ENCODE measurements around the gene RCAN1. TPM values are rescaled to one million over a fixed set of nuclear protein-coding genes. Genes with fewer than 3 reads are reported as not detected.

The RCAN1 gene
- total and polyA plus RNA-seq, 2 of the 13 experiments (the other 11 are each of a cell fraction or from before 2014, with no cell fraction given), result 9.4 to 34.1 TPM

GRCh38 chr21:34580181-34580700, 34.7 kb downstream of the RCAN1 start (continued):
- no peak for TF ChIP-seq SMYD3 (CRISPR knock-in tag; IDR thresholded peaks at IDR 0.05)
- TF ChIP-seq ZNF878 (CRISPR knock-in tag; IDR thresholded peaks at IDR 0.05), result no peak
- TF ChIP-seq ATF5 (CRISPR knock-in tag; IDR thresholded peaks at IDR 0.05; ENCODE audit: low read depth), result no peak
- TF ChIP-seq ZNF530 (CRISPR knock-in tag; IDR thresholded peaks at IDR 0.05; ENCODE audit: low read depth), result no peak
- no peak for TF ChIP-seq ZNF562 (CRISPR knock-in tag; IDR thresholded peaks at IDR 0.05; ENCODE audit: borderline replicate concordance)
- no peak for TF ChIP-seq ZNF891 (CRISPR knock-in tag; IDR thresholded peaks at IDR 0.05)
- no peak for TF ChIP-seq ZNF414 (CRISPR knock-in tag; IDR thresholded peaks at IDR 0.05)
- TF ChIP-seq ZMAT5 (CRISPR knock-in tag; IDR thresholded peaks at IDR 0.05; ENCODE audit: borderline replicate concordance, low read depth), result no peak
- no peak for TF ChIP-seq MED1 (CRISPR knock-in tag; IDR thresholded peaks at IDR 0.05)

- CTCF ChIA-PET (ENCODE audit: low intra/inter-chr PET ratio, low total read pairs), result no interaction called here
- no peak overlapping the region for H3K4me2 ChIP-seq (ENCODE audit: low read depth, low read length)
- intact Hi-C loops (cut with micrococcal nuclease; ENCODE audit: unreplicated experiment) (no loop called here), in situ Hi-C loops (cut with HindIII; ENCODE audit: extremely low pct_ligation_motif_present, low pct_unique_long_range_greater_than_20kb) (no loop called here)
- no peak overlapping the region for H2AFZ ChIP-seq (ENCODE audit: low read length)
- no peaks in the 10 kb centered on the region for H4K20me1 ChIP-seq (ENCODE audit: insufficient read depth, low read length)
- H3K27me3 ChIP-seq (ENCODE audit: control insufficient read depth in 1 of 2, insufficient read depth in 2 of 2, low read length in 2 of 2), result no peaks in the 10 kb centered on the region
- FAIRE-seq, result no peak
- no peak for DNase-seq (ENCODE audit: low spot score)
- H3K36me3 ChIP-seq (replicated peaks in 1 of 2; ENCODE audit: control insufficient read depth in 1 of 2, insufficient read depth in 2 of 2, low read length in 2 of 2), result no peaks in the 10 kb centered on the region
- no peak overlapping the region for H3K9ac ChIP-seq (ENCODE audit: insufficient read depth, low read depth, low read length)
- BruUV-seq (replicated peaks), result no TSS peak
- H3K4me1 ChIP-seq (ENCODE audit: insufficient read depth, low read length), result peaks cover 13% of the 10 kb centered on the region
- POLR2A ChIA-PET, result no interaction called here
- H3K4me3 ChIP-seq (replicated peaks in 1 of 3; ENCODE audit: insufficient read depth in 1 of 3, low read depth in 2 of 3, low read length in 3 of 3), result no peak overlapping the region
- no peak for ATAC-seq
- WGBS (ENCODE audit: low lambda C conversion rate), result 90% methylated on average over 1 of the region's 1 CpG
- H3K9me3 ChIP-seq (ENCODE audit: low read length), result no peaks in the 10 kb centered on the region
- H3K79me2 ChIP-seq (ENCODE audit: insufficient read depth, low read length), result no peaks in the 10 kb centered on the region
- H3K27ac ChIP-seq (ENCODE audit: extremely low read length, insufficient read depth, low read length), result no peak overlapping the region
- no peak for TF ChIP-seq ZNF530 (CRISPR knock-in tag; IDR thresholded peaks at IDR 0.05; ENCODE audit: low read depth)
- TF ChIP-seq PRDM4 (CRISPR knock-in tag; IDR thresholded peaks at IDR 0.05; ENCODE audit: borderline replicate concordance), result no peak
- TF ChIP-seq ZBTB7A (CRISPR knock-in tag; IDR thresholded peaks at IDR 0.05), result no peak
- no peak for TF ChIP-seq MYNN (CRISPR knock-in tag; IDR thresholded peaks at IDR 0.05; ENCODE audit: low read depth)
- no peak for TF ChIP-seq CCDC6 (CRISPR knock-in tag; IDR thresholded peaks at IDR 0.05)
- no peak for TF ChIP-seq ZNF761 (CRISPR knock-in tag; conservative IDR thresholded peaks at IDR 0.05)
- TF ChIP-seq IKZF1 (IDR thresholded peaks at IDR 0.05), result no peak
- no peak for TF ChIP-seq ZNF430 (CRISPR knock-in tag; IDR thresholded peaks at IDR 0.05)
- no peak for TF ChIP-seq NFKBIZ (CRISPR knock-in tag; IDR thresholded peaks at IDR 0.05)
- TF ChIP-seq MAX (IDR thresholded peaks at IDR 0.05), result no peak
- no peak for TF ChIP-seq TP53 (CRISPR knock-in tag; conservative IDR thresholded peaks at IDR 0.05)
- no peak for TF ChIP-seq HNRNPUL1 (IDR thresholded peaks at IDR 0.05; ENCODE audit: low read depth, low read length)
Measured at GRCh38 chr21:34579411-34579810, 35.5 kb downstream of the RCAN1 start.

Data from HepG2 (cell line).